HEK293T (cell line): ENCODE measurements around the gene DNAH3.

Experiments
- CTCF ChIA-PET: fragments of 350-600 bp; formaldehyde crosslinking; extraction: SDS; loops from one replicate; lab custom pipeline; 2021; ENCODE audit warnings: antibody characterized with exemption, inconsistent platforms; lab: Yijun Ruan, JAX
- POLR2A ChIA-PET: fragments of 350-600 bp; formaldehyde crosslinking; extraction: SDS; loops from one replicate; lab custom pipeline; 2020; ENCODE audit warnings: antibody characterized with exemption, inconsistent platforms; lab: Yijun Ruan, JAX
- DNase-seq: peaks from one replicate; pipeline ENCODE4 v3.0.0; 2012; ENCODE audit warnings: mixed read lengths; ENCODE audit errors: extremely low spot score
- ARNT ChIP-seq: fragments of 450-650 bp; IDR thresholded peaks from 2 replicates; pipeline ENCODE4 v1.6.1; 2017; ENCODE audit warnings: mild to moderate bottlenecking
- BHLHE40 ChIP-seq: fragments of 450-650 bp; IDR thresholded peaks from 2 replicates; pipeline ENCODE4 v1.6.1; 2016; ENCODE audit warnings: mild to moderate bottlenecking, moderate library complexity, borderline replicate concordance
- CTBP1 ChIP-seq: fragments of 450-650 bp; IDR thresholded peaks from 2 replicates; pipeline ENCODE4 v1.6.1; 2016; ENCODE audit warnings: borderline replicate concordance
- ELF4 ChIP-seq: fragments of 450-650 bp; IDR thresholded peaks from 2 replicates; pipeline ENCODE4 v1.6.1; 2017; ENCODE audit warnings: antibody characterized with exemption
- FOXA1 ChIP-seq: fragments of 450-650 bp; IDR thresholded peaks from 2 replicates; pipeline ENCODE4 v1.6.1; 2016; ENCODE audit warnings: mild to moderate bottlenecking
- FOXK2 ChIP-seq: fragments of 450-650 bp; IDR thresholded peaks from 2 replicates; pipeline ENCODE4 v1.6.1; 2016; ENCODE audit warnings: mild to moderate bottlenecking
- FOXM1 ChIP-seq: fragments of 450-650 bp; IDR thresholded peaks from 2 replicates; pipeline ENCODE4 v1.6.1; 2017; ENCODE audit warnings: mild to moderate bottlenecking, borderline replicate concordance
- HDGF ChIP-seq: fragments of 450-650 bp; IDR thresholded peaks from 2 replicates; pipeline ENCODE4 v1.6.1; 2017; ENCODE audit warnings: antibody characterized with exemption, borderline replicate concordance
- L3MBTL2 ChIP-seq: fragments of 450-650 bp; conservative IDR thresholded peaks from 2 replicates; pipeline ENCODE4 v1.6.1; 2016; ENCODE audit warnings: mild to moderate bottlenecking
- LEF1 ChIP-seq: fragments of 450-650 bp; IDR thresholded peaks from 2 replicates; pipeline ENCODE4 v1.6.1; 2017; ENCODE audit warnings: mild to moderate bottlenecking, borderline replicate concordance
- NFRKB ChIP-seq: fragments of 450-650 bp; IDR thresholded peaks from 2 replicates; pipeline ENCODE4 v1.6.1; 2016; ENCODE audit warnings: mild to moderate bottlenecking, moderate library complexity
- SP1 ChIP-seq: fragments of 450-650 bp; IDR thresholded peaks from 2 replicates; pipeline ENCODE4 v1.6.1; 2017
- SUZ12 ChIP-seq: fragments of 450-650 bp; IDR thresholded peaks from 2 replicates; pipeline ENCODE4 v1.6.1; 2016; ENCODE audit warnings: mild to moderate bottlenecking
- TARDBP ChIP-seq: fragments of 450-650 bp; IDR thresholded peaks from 2 replicates; pipeline ENCODE4 v1.6.1; 2016
- ZNF384 ChIP-seq: fragments of 450-650 bp; IDR thresholded peaks from 2 replicates; pipeline ENCODE4 v1.6.1; 2016
- TF ChIP-seq, protein P1 (sequence below): fragments of 450-650 bp; IDR thresholded peaks from 2 replicates; pipeline ENCODE4 v1.6.1; 2016

Gene DNAH3

GRCh38 chr16:20902426-20902825 lies 248.2 kb downstream of the DNAH3 start:
- ChIA-PET CTCF (no interaction called here), POLR2A (interaction anchor here (1.4 kb wide), 1 partner anchor 96 kb away, joined by 4 read pairs; the partner anchor contains the start of genes ERI2 and REXO5)
- no peak for DNase-seq
- TF ChIP-seq, protein P1, sequence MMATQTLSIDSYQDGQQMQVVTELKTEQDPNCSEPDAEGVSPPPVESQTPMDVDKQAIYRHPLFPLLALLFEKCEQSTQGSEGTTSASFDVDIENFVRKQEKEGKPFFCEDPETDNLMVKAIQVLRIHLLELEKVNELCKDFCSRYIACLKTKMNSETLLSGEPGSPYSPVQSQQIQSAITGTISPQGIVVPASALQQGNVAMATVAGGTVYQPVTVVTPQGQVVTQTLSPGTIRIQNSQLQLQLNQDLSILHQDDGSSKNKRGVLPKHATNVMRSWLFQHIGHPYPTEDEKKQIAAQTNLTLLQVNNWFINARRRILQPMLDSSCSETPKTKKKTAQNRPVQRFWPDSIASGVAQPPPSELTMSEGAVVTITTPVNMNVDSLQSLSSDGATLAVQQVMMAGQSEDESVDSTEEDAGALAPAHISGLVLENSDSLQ: no peak
- TF ChIP-seq FOXA1 (no peak), L3MBTL2 (no peak)

DNA sequence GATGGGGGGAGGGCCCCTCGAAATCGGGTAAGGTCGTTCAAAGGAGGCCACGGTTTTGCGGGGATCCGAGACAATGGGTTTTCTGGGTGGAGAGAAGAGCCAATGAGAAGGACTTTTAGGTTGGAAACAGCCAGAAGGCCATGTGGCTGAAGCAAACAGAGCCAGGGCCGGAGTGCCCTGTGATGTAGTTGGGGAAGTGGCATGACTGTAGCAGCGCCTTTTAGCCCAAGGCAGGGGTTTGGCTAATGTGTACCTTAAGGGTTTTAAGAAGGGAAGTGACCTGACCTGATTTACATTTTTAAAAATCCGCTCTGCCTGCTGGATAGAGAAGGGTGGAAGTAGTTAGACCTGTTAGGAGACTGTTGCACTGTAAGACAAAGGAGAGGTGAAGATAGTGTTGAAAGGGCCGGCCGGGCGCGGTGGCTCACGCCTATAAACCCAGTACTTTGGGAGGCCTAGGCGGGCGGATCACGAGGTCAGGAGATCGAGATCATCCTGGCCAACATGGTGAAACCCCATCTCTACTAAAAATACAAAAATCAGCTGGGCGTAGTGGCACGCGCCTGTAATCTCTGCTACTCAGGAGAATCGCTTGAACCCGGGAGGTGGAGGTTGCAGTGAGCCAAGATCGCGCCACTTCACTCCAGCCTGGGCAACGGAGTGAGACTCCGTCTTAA lies 249.1 kb downstream of the DNAH3 start:
- ChIA-PET CTCF (no interaction called here), POLR2A (no interaction called here)
- TF ChIP-seq L3MBTL2 (peak; percentile 37; the same call in 1 of the 2 replicates), SP1 (no peak)
- DNase-seq: peak; percentile 21

DNA sequence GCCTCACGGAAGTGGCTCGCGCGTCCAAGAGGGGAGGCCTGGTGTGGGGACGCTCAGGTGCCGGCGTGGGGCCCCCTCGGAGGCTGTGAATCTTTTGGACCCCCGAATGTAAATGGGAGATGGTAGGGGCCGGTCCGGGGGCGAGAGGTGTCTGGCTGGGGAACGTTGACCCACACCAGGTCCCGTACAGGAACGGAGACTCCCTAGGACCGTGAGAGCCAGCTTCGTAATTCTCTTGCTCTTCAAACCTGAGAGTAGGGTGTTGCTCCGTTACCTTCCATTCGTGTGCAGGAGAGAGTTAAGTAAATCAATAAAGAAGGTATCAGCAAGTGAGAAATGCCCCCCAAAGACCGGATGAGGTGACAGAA lies 249.6 kb downstream of the DNAH3 start:
- no peak for TF ChIP-seq ZNF384
- no peak for TF ChIP-seq SUZ12
- TF ChIP-seq FOXK2: no peak
- TF ChIP-seq FOXM1: no peak
- TF ChIP-seq HDGF: no peak
- no peak for TF ChIP-seq NFRKB
- no peak for TF ChIP-seq LEF1
- no peak for TF ChIP-seq BHLHE40
- TF ChIP-seq, protein P1: no peak
- TF ChIP-seq L3MBTL2: no peak; the same call in 1 of the 2 replicates
- TF ChIP-seq SP1: no peak
- no peak for TF ChIP-seq CTBP1
- TF ChIP-seq TARDBP: no peak
- TF ChIP-seq ELF4: no peak
- POLR2A ChIA-PET: interaction anchor here (1.1 to 2.0 kb wide), 3 partner anchors 13 to 94 kb away, joined by 4 to 5 read pairs (median 4); no protein-coding TSS in a partner anchor
- CTCF ChIA-PET: no interaction called here
- no peak for DNase-seq

DNA sequence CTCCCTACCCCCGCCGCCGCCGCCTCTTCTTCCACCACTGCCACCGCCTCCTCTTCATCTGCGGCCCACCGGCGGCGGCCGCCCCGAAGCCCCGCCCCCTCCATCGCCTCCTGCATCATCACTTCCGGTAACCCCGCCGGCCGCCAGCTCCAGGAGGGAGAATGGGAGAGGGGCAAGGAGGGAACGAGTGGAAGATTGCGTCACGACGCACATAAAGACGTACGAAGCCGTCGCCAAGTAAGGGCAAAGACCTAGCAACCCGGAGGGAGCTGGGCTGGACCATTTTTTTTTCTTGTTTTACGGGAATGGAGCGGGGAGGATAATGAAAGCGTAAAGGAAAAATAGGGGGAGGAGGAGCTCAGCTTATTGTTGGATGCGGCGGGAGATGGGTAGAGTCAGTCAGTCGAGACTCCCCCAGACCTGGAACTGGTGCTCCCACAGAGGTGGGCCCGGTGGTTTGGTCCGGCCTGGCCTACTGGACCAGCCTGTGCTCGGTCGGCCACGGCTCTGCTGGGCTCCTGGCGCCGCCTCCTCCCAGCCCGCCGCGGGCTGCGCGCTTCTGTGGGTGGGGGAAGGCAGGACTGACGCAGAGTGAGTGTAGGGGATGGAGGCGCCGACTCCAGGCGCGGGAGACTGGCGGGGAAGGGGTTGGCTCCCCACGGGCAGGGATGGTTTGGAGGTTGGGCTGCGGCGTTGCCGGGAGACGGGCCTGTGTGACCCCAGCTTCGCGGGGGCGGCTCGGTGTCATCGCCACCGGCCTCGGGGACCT lies 250.2 kb downstream of the DNAH3 start, which contains the start of the genes DCUN1D3 and LYRM1:
Gene DCUN1D3, minus strand, starts transcription at position 60 of the 769 bp plus-strand sequence. CDS start 37,820 bp downstream, outside the sequence.
Gene LYRM1, plus strand, starts transcription at position 473 of the 769 bp plus-strand sequence. CDS start 14,785 bp downstream, outside the sequence.
- CTCF ChIA-PET: no interaction called here
- POLR2A ChIA-PET: interaction anchor here (1.0 to 2.0 kb wide), 6 partner anchors 11 to 94 kb away, joined by 3 to 6 read pairs (median 4); no protein-coding TSS in a partner anchor
- TF ChIP-seq ZNF384: peak; percentile 87
- TF ChIP-seq ELF4: peak; percentile 63
- TF ChIP-seq BHLHE40: peak; percentile 78
- TF ChIP-seq FOXA1: no peak
- peak; percentile 96 for DNase-seq

- CTCF ChIA-PET: no interaction called here
- TF ChIP-seq FOXM1: no peak
- peak; percentile 15 for DNase-seq
- POLR2A ChIA-PET: interaction anchor here (1.0 to 2.0 kb wide), 7 partner anchors 12 to 93 kb away, joined by 3 to 6 read pairs (median 4); no protein-coding TSS in a partner anchor
Observed at GRCh38 chr16:20899477-20900298, 251.0 kb downstream of the DNAH3 start.

- ChIA-PET POLR2A (interaction anchor here (1.0 to 2.0 kb wide), 2 partner anchors 11 to 92 kb away, joined by 3 to 5 read pairs; no protein-coding TSS in a partner anchor), CTCF (no interaction called here)
- DNase-seq: no peak
- no peak for TF ChIP-seq HDGF
- no peak for TF ChIP-seq CTBP1
- TF ChIP-seq FOXA1: no peak
- no peak for TF ChIP-seq ZNF384
Observed at GRCh38 chr16:20899071-20899470, 251.6 kb downstream of the DNAH3 start.

GRCh38 chr16:20897922-20898321 lies 252.7 kb downstream of the DNAH3 start:
- DNase-seq: no peak
- ChIA-PET POLR2A (no interaction called here), CTCF (no interaction called here)
- TF ChIP-seq TARDBP (no peak), BHLHE40 (no peak), SP1 (no peak), ELF4 (no peak), SUZ12 (no peak), LEF1 (no peak), ARNT (no peak), L3MBTL2 (no peak), FOXM1 (no peak), CTBP1 (no peak), HDGF (no peak), FOXK2 (no peak), FOXA1 (no peak), NFRKB (no peak), ZNF384 (no peak)
- TF ChIP-seq, protein P1: no peak
